Suprapubic skin (tissue), 4 donors: Measurements from ENCODE around the gene DNAJB14.

ENCODE experiments used
- EP300 ChIP-seq: sonication (generic); formaldehyde crosslinking; IDR thresholded peaks from one replicate; pipeline ENCODE4 v1.6.1; 2017; ENCODE audit warnings: antibody characterized with exemption
- POLR2A ChIP-seq, 2 donors: fragments of 450-650 bp; IDR thresholded peaks; one replicate each; pipeline ENCODE4 v1.6.1; 2017; ENCODE audit warnings: antibody characterized with exemption in 2 of 2, mild to moderate bottlenecking in 2 of 2, moderate library complexity in 2 of 2
- POLR2AphosphoS5 ChIP-seq, 3 donors: sonication (generic); formaldehyde crosslinking; IDR thresholded peaks; one replicate each; pipeline ENCODE4 v1.6.1; 2017; ENCODE audit warnings: antibody characterized with exemption in 3 of 3
- TF ChIP-seq, protein P1 (sequence below), 2 donors: fragments of 200-600 bp in 1 of 2; fragments of 450-650 bp in 1 of 2; sonication (generic) in 1 of 2; IDR thresholded peaks; one replicate each; pipeline ENCODE4 v1.5.1; 2016 to 2019; ENCODE audit warnings: antibody characterized with exemption in 2 of 2, mild to moderate bottlenecking in 1 of 2, moderate library complexity in 1 of 2

DNA sequence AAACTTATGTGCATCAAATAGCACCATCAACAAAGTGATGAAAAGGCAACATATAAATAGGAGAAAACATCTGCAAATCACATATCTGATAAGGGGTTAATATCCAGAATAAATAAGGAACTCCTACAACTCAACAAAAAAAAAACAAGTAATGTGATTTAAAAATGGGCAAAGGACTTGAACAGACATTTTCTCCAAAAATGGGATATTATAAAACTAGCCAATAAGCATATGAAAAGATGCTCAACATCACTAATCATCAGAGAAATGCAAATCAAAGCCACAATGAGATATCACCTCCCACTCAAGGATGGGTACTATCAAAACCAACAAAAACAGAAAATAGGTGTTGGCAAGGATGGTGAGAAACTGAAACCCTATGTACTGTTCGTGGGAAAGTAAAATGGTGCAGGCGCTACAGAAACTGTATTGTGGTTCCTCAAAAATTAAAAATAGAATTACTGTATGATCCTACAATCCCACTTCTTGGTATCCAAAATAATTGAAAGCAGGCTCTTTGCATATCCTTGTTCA, 2.4 kb downstream of the DNAJB14 start:
- TF ChIP-seq, protein P1, sequence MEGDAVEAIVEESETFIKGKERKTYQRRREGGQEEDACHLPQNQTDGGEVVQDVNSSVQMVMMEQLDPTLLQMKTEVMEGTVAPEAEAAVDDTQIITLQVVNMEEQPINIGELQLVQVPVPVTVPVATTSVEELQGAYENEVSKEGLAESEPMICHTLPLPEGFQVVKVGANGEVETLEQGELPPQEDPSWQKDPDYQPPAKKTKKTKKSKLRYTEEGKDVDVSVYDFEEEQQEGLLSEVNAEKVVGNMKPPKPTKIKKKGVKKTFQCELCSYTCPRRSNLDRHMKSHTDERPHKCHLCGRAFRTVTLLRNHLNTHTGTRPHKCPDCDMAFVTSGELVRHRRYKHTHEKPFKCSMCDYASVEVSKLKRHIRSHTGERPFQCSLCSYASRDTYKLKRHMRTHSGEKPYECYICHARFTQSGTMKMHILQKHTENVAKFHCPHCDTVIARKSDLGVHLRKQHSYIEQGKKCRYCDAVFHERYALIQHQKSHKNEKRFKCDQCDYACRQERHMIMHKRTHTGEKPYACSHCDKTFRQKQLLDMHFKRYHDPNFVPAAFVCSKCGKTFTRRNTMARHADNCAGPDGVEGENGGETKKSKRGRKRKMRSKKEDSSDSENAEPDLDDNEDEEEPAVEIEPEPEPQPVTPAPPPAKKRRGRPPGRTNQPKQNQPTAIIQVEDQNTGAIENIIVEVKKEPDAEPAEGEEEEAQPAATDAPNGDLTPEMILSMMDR (IDR thresholded peaks at IDR 0.05) = no peak
- no peak for TF ChIP-seq EP300
- TF ChIP-seq POLR2AphosphoS5 (IDR thresholded peaks at IDR 0.05) = no peak
- no peak for TF ChIP-seq POLR2A (IDR thresholded peaks at IDR 0.05)
